GM18517 (cell line): ENCODE results near the gene DENND6B.
"Not testable (repeated sequence)": the region's sequence is repeated elsewhere in the genome, so short reads cannot be mapped to it uniquely, and the experiment has no call there.

Source experiments
- ATAC-seq: cut with Tn5 transposase; IDR thresholded peaks from one replicate; pipeline ENCODE4 v1.9.1; 2021; ENCODE audit warnings: mild to moderate bottlenecking, moderate library complexity; ENCODE audit not compliant: unreplicated experiment

DENND6B gene, protein sequence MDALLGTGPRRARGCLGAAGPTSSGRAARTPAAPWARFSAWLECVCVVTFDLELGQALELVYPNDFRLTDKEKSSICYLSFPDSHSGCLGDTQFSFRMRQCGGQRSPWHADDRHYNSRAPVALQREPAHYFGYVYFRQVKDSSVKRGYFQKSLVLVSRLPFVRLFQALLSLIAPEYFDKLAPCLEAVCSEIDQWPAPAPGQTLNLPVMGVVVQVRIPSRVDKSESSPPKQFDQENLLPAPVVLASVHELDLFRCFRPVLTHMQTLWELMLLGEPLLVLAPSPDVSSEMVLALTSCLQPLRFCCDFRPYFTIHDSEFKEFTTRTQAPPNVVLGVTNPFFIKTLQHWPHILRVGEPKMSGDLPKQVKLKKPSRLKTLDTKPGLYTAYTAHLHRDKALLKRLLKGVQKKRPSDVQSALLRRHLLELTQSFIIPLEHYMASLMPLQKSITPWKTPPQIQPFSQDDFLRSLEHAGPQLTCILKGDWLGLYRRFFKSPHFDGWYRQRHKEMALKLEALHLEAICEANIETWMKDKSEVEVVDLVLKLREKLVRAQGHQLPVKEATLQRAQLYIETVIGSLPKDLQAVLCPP

DNA sequence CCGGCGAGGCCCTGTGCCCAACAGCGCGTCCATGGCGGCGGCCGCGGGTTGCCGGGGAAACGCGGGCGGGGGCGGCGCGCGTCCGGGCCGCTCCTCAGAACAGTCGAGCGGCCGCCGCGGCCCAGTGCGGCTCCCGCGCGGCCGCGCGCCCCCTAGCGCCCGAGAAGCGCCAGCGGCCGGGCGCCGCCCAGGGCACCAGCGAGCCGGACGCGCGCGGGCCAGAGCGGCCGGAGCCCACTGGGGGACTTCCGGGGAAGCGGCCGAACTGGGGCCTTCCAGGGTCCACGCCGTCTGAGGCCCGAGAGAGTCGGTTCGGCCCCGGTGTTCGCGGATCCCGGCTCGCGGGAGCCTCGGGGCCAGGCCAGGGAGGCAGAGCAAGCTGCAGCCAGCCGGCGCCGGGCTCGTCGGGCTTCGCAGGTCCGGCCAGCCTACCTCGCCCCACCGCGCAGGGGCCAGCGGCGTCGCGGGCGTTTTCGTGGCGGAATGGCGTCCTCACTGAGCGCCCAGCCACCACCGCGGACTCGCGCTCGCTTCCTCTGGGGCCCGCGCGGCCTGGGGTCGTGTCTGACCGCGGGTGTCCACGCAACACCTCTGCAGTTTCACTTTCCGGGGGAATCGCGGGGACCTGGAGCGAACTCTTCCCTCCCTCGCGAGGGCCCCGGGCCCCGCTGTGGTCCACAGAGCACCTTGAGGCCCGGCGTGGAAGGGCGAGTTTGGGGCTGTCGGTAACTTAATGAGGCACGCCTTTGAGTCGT, at the start of gene DENND6B:
DENND6B (minus strand) TSS at position 57 of the 755 bp plus-strand sequence; CDS start at position 33, 24 bp downstream.
- no peak for ATAC-seq

DNA sequence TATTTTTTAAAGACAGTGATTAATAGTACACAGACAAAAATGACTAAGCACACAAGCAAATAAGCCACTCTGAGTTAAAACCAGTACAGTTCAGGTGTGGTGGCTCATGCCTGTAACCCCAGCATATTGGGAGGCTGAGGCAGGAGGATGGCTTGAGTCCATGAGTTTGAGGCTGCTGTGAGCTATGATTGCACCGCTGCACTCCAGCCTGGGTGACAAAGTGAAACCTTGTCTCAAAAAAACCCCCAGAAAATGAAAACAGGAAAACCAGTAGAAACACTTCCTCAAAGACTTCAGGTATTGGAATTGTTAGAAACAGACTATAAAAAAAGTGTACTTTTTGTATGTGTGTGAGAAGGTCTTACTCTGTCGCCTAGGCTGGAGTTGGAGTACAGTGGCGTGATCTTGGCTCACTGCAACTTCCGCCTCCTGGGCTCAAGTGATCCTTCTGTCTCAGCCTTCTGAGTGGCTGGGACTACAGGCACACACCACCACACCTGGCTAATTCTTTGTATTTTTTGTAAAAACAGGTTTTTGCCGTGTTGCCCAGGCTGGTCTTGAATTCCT, 49.4 kb upstream of the DENND6B start:
- no peak for ATAC-seq

DNA sequence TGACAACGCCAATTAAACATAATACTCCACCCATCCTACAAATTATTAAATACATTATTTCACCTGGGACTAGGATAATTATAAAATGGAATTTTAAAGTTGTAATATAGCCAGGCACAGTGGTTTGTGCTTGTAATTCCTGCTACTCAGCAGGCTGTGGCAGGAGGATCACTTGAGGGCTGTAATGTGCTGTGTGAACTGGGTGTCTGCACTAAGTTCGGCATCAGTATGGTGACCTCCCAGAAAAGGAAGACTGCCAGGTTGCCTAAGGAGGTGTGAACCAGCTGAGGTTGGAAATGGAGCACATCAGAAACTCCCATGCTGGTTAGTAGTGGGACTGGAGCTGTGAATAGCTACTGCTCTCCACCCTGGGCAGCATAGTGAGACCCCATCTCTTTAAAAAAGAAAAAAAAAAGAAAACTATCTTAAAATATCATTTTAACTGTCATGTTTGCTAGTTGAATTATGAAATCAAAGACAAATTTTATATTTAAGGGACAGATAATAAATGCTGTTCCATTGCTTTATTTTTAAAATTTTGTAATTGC, 44.4 kb upstream of the DENND6B start:
- ATAC-seq, result no peak

DNA sequence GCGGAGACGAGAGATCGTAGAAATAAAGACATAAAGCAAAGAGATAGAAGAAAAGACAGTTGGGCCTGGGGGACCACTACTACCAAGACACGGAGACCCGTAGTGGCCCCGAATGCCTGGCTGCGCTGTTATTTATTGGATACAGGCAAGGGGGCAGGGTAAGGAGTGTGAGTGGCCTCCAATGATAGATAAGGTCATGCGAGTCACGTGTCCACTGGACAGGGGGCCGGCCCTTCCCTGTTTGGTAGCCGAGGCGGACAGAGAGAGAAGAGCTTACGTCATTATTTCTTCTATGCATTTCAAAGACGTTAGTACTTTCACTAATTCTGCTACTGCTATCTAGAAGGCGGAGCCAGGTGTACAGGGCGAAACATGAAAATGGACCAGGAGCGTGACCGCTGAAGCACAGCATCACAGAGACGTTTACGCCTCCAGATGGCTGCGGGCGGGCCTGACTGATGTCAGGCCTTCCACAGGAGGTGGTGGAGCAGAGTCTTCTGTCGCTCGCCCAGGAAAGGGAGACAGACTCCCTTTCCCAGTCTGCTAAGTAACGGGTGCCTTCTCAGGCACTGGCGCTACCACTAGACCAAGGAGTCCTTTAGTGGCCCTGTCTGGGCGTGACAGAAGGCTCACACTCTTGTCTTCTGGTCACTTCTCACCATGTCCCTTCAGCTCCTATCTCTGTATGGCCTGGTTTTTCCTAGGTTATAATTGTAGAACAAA, 41.1 kb upstream of the DENND6B start:
- no peak for ATAC-seq

DNA sequence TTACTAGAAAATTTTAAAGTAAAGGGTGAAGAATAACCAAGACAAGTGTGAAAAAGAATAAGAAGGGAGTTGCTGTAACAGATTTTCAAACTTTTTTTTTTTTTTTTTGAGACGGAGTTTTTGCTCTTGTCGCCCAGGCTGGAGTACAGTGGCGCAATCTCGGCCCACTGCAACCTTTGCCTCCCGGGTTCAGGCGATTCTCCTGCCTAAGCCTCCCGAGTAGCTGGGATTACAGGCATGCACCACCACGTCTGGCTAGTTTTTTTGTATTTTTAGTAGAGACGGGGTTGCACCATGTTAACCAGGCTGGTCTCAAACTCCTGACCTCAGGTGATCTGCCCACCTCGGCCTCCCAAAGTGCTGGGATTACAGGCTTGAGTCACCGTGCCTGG, 37.0 kb upstream of the DENND6B start:
- not testable (repeated sequence) for ATAC-seq

DNA sequence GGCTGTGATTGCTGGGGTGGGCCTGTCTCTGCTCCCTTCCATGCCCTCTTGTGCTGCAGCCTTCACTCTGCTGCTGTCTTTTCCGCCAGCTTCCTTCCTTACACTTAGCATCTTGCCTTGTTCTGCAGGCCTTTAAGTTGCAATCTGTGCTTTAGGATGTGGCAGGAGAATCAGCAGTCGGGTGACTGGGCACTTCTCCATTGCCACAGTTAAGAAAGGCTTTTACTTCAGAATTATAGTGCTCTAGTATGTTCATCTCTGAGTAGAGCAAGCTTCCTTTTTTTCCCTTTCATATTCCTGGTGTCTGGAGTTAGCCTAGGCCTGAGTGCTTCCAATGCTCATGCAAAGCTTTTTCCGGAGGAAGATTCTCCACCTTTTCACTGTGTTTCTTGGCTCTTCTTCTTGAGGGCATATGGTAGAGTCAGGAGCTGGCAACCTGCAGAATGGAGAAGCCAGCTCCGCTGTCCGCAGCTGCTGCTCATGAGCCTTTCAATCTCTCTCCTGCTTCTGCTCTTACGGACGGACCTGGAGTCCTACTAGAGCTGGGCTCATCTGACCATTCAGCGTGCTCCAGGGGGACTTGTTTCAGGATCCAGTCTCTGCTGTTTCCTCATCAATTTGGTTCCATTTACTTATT, 36.5 kb upstream of the DENND6B start:
- no peak for ATAC-seq

DNA sequence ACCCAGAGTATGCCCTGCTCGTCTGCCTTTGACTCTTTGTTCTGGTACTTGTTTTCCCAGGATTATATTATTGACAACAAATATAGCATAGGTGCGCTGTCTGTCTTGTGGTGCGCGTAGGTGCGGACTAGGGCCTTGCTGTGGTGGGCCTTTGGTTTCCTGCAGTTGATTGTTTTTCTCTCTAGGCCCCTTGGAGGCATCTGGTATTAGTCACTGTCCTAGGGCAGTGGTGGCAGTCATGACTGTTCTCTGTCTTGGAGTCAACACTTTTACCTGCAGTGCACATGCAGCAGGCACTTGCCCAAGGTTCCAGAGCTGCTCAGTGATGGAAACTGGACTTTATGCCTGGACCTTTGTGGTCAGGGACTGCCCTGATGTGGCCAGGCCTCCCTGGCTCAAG, 34.9 kb upstream of the DENND6B start:
- no peak for ATAC-seq

DNA sequence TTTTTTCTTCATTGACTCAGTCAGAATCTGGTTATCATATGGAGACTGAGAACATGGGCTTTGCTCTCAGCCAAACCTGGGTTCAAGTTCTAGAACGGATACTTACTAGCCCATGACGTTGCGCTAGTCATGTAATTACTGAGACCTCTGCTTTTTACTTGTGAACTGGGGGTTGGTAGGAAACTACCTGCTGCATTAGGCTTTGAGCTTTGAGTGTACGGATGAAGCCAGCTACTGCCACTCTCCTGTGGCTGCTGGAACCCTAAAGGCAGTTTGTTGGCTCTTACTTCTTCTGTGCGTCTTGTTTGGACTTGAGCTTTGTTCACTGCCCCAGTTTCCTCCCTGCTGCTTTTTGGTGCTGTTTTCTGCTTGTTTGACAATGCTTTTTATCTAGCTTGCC, 34.4 kb upstream of the DENND6B start:
- no peak for ATAC-seq

DNA sequence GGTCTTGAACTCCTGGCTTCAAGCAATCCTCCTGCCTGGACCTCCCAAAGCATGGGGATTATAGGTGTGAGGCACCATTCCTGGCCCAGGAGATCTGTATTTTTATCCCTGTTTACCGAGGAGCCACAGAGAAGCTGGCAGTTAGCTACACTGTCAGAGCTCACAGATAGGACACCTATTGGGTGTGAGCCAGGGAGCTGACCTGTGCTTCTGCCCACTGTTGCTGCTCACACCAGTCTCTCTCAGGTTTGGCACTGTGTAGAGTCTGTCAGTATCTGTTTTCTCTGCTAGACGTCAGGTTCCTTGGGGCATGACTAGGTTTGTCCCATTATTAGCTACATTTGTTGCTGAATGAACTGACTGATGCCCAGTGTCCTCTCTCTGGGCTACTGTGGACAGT, 33.8 kb upstream of the DENND6B start:
- no peak for ATAC-seq

DNA sequence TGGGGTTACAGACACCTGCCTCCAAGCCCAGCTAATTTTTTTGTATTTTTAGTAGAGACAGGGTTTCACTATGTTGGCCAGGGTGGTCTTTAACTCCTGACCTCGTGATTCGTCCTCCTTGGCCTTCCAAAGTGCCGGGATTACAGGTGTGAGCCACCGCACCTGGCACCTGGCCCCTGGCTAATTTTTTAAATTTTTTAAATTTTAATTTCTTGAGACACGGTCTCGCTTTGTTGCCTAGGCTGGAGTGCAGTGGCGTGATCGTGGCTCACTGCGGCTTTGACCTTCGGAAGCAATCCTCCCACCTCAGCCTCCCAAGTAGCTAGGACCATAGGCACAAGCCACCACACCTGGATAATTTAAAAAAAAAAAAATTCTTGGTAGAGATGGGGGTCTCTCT, 30.9 kb upstream of the DENND6B start:
- no peak for ATAC-seq

DNA sequence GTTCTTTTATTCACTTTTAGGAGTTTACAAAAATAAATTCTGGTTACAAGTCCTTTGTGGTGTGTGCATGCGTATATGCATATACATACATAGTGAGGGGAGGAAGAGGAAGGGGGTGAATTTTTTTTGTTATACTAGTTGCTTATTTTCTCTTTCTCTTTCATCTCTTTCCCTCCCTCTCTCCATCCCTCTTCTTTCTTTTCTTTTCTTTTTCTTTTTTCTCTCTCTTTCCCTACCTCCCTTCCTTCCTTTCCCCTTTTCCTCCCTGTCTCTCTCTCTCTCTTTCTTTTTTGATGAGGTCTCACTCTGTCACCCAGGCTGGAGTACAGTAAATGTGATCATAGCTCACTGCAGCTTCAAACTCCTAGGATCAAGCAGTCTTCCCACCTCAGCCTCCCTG, 30.4 kb upstream of the DENND6B start:
- ATAC-seq, result no peak

DNA sequence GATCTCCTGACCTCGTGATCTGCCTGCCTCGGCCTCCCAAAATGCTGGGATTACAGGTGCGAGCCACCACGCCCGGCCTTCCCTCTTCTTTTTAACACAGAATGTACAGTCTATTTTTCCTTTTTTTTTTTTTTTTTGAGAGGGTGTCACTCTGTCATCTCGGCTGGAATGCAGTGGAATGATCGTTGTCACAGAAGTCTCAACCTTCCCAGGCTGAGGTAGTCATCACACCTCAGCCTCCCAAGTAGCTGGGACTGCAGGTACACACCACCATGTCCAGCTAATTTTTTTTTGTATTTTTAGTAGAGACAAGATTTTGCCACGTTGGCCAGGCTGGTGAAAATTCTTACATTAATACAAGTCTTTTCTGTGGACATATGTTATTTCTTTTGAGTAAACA, 29.4 kb upstream of the DENND6B start:
- ATAC-seq, result no peak

DNA sequence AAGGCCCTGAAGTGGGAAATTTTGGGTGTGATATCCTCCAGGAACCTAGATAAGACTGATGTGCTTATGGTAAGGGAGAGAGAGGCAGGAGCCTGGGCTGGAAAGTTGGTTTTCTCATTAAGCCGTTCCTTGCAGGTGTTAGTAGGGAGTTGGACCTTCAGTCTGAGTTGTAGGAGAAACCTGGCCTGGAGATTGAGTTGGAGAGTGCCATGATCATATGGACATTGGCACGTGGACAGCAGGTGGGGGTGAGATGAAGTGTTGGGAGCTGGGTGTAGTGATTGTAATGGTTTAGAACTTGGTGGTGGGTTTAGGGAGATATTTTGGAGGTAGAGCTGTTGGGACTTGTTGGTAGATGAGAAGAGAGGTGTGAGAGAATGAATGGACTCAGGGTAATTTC, 21.2 kb upstream of the DENND6B start:
- ATAC-seq, result no peak

DNA sequence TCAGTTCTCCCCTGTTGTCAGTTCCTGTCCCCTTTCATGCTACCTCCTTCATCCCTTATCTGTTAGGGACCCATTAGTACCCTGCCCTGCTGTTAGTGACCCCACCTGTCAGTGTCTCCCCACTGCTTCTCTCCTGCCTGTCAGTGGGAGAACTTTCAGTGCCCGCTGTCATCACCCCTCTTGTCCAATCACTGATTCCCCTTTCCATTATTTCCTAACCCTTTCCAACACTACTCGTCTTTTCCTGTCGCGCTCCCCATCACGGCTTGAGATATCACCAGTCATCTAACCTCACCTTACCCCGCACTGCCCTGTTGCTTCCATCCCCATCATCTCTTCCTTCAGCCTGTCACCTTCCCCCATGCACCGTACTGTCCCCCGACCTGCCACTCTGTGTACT, 20.3 kb upstream of the DENND6B start:
- no peak for ATAC-seq

DNA sequence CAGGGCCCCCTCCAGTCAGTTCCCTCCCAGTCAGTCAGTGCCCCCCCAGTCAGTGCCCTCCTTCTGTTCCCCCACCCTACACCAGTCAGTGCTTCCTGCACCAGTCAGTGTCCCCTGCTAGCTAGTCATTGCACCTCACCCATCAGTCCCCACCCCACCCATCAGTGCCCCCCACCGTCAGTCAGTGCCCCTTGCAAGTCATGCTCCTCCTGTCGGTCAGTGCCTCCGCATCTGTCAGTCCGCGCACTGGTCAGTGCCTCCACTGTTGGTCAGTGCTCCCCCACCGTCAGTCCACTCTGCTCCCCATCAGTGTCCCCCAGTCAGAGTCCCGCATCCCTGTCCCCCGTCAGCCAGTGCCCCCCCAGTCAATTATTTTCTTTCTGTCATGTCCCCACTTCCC, 19.7 kb upstream of the DENND6B start:
- ATAC-seq, result no peak

DNA sequence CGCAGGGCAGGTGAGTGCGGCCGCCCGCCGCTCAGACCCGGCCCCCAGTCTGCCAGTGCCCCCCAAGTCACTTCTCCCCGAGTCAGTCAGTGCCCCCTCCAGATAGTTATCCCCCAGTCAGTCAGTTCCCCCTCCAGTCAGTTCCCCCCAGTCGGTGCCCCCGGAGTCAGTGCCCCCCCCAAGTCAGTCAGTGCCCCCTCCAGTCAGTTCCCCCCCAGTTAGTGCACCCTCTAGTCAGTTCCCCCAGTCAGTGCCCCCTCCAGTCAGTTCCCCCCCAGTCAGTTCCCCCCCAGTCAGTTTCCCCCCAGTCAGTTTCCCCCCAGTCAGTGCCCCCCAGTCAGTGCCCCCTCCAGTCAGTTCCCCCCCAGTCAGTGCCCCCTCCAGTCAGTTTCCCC, 16.7 kb upstream of the DENND6B start:
- ATAC-seq, result no peak

DNA sequence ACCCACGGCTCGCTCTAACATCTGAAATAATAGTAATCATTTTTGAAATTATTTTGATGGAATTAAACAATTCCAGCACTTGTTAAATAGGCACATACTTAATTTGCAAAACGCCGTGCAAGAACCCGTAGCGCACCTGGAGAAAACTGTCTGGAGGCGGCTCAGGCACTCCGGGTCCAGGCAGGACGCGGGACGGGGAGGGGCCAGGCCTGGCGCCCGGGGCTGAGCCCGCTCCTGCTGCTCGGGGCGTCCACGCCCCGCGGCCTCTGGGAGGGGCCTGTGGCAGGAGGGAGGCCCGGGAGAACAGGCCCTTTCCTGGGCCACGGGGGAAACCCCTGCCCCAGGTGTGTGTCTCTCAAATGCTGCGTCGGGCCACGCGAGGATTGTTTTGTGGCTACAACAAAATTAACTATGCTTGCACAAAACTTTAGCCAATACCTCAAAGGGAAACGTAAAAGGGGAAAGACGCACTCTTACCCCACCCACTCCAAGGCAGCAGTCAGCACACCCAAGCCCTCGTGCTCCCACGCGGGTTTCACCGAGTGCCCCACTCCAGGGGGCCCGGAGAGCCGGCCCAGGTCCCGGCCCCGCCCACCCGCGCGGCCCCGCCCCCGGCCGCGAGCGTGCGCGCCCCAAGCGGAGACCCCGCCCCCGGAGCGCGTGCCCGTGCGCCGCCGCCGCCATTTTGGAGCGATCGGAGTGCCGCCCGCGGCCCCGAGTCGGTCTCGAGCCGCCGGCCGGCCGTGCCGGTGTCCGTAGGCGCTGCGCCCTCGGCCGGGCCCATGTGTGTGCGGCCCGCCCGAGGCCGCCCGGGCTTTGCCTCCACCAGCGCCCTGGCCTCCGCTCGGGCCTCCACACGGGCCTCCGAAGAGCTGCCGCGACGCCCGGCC, 16.1 kb upstream of the DENND6B start, which contains the start of gene PPP6R2:
PPP6R2 (plus strand) TSS at position 677 of the 890 bp plus-strand sequence. CDS start 50,582 bp downstream, outside the sequence.
- ATAC-seq, result peak; percentile 65

DNA sequence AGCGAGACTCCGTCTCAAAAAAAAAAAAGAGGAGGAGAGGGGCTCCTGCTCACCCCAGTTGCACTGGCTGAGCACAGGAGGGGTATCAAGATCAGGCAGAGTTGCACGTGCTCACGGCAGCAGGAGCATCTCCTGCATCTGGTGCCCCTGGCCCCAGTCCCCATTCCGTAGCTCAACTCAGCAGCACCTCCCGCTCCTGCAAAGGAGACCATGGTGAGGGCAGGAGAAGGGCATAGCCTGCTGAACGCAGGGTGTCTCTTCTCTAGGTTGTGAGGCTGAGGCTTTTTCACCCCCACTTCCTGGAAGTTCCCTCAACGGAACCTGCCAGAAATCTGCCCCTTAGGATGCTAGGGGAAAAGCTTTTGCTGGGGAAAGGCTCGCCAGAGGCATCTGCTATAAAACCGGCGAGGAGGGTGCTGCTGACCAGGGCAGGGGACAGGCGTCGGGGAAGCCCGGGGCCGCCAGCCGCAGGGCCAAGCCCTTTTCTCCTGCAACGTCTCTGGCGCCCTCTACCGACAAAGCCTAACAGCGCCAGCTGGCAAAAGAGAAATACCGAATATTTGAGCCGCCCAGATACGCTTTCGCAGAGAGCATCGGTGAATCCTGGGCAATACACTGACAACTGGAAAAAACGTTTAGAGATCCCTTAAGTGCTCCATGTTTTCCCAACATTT, 15.3 kb upstream of the DENND6B start:
- peak; percentile 67 for ATAC-seq
